ENCODE measurements around the gene TTLL3. TPM values are rescaled to one million over a fixed set of nuclear protein-coding genes. Genes with fewer than 3 reads are reported as not detected.
A peak's percentile ranks its signal among the peaks of the same experiment; 100 is the strongest.

The TTLL3 gene
- total RNA-seq, 4 donors from 2014 or later, result 42.4 to 594 (median 143) TPM

- Histone ChIP-seq H3K27ac (peak overlapping the region; percentile 34 to 68 (median 51)), H3K4me3 (no peak overlapping the region), H3K4me1 (peaks cover 10 to 31% (median 17%) of the 10 kb centered on the region in 4 donors), H3K27me3 (no peaks in the 10 kb centered on the region), H3K36me3 (peaks cover 0 to 55% (median 0%) of the 10 kb centered on the region in 3 donors), H3K9me3 (no peaks in the 10 kb centered on the region)
- no peak for TF ChIP-seq POLR2A (IDR thresholded peaks at IDR 0.05)
- no peak for TF ChIP-seq CTCF (IDR thresholded peaks at IDR 0.05)
- peak in 1 of 3 donors; percentile 20 for DNase-seq
Measured at GRCh38 chr3:9780458-9780812, 29.6 kb upstream of the TTLL3 start.

- peaks cover 0 to 59% (median 0%) of the 10 kb centered on the region in 3 donors for H3K36me3 ChIP-seq
Measured at GRCh38 chr3:9780910-9781309, 29.2 kb upstream of the TTLL3 start.

GRCh38 chr3:9781551-9781950 lies 28.5 kb upstream of the TTLL3 start:
- Histone ChIP-seq H3K9me3 (no peaks in the 10 kb centered on the region), H3K27ac (no peak overlapping the region), H3K36me3 (peaks cover 0 to 66% (median 0%) of the 10 kb centered on the region in 3 donors), H3K4me1 (peaks cover 10 to 31% (median 17%) of the 10 kb centered on the region in 4 donors), H3K4me3 (no peak overlapping the region), H3K27me3 (no peaks in the 10 kb centered on the region)
- TF ChIP-seq CTCF (IDR thresholded peaks at IDR 0.05) (no peak), POLR2A (IDR thresholded peaks at IDR 0.05) (no peak)
- peak in 1 of 3 donors; percentile 21 for DNase-seq

More at GRCh38 chr3:9780910-9781309, 29.2 kb upstream of the TTLL3 start:
- no peak overlapping the region for H3K4me3 ChIP-seq
- H3K9me3 ChIP-seq, result no peaks in the 10 kb centered on the region
- peaks cover 10 to 31% (median 17%) of the 10 kb centered on the region in 4 donors for H3K4me1 ChIP-seq
- TF ChIP-seq POLR2A (IDR thresholded peaks at IDR 0.05) (no peak), CTCF (IDR thresholded peaks at IDR 0.05) (no peak)
- H3K27ac ChIP-seq, result peak overlapping the region in 3 of 4 donors; percentile 34 to 68 (median 57)
- H3K27me3 ChIP-seq, result no peaks in the 10 kb centered on the region
- DNase-seq, result no peak

- peak in 1 of 3 donors; percentile 3 for DNase-seq
- no peak overlapping the region for H3K4me3 ChIP-seq
- peaks cover 10 to 31% (median 17%) of the 10 kb centered on the region in 4 donors for H3K4me1 ChIP-seq
- no peaks in the 10 kb centered on the region for H3K9me3 ChIP-seq
- TF ChIP-seq POLR2A (IDR thresholded peaks at IDR 0.05) (no peak), CTCF (IDR thresholded peaks at IDR 0.05) (no peak)
- H3K36me3 ChIP-seq, result peaks cover 0 to 71% (median 0%) of the 10 kb centered on the region in 3 donors
- no peaks in the 10 kb centered on the region for H3K27me3 ChIP-seq
- H3K27ac ChIP-seq, result no peak overlapping the region
Measured at GRCh38 chr3:9781978-9782603, 28.0 kb upstream of the TTLL3 start.

- H3K27ac ChIP-seq, result no peak overlapping the region
- no peak overlapping the region for H3K4me3 ChIP-seq
- H3K36me3 ChIP-seq, result peaks cover 0 to 74% (median 0%) of the 10 kb centered on the region in 3 donors
- TF ChIP-seq POLR2A (IDR thresholded peaks at IDR 0.05), result no peak
- TF ChIP-seq CTCF (IDR thresholded peaks at IDR 0.05), result peak in 5 of 6 experiments; percentile 15 to 45 (median 19)
- no peaks in the 10 kb centered on the region for H3K9me3 ChIP-seq
- no peak for DNase-seq
- peaks cover 10 to 31% (median 17%) of the 10 kb centered on the region in 4 donors for H3K4me1 ChIP-seq
- no peaks in the 10 kb centered on the region for H3K27me3 ChIP-seq
Measured at GRCh38 chr3:9782770-9783169, 27.3 kb upstream of the TTLL3 start.

All from Peyer's patch (tissue), 4 donors.